C4-2B (cell line): ENCODE measurements around the gene CSPG4.

Experiments used
- ZFX ChIP-seq: fragments of 450-650 bp; IDR thresholded peaks from 2 replicates; pipeline ENCODE4 v1.6.1; 2017
- TF ChIP-seq, protein P1 (sequence below): fragments of 450-650 bp; conservative IDR thresholded peaks from 2 replicates; pipeline ENCODE4 v1.5.1; 2017; ENCODE audit warnings: mild to moderate bottlenecking

DNA sequence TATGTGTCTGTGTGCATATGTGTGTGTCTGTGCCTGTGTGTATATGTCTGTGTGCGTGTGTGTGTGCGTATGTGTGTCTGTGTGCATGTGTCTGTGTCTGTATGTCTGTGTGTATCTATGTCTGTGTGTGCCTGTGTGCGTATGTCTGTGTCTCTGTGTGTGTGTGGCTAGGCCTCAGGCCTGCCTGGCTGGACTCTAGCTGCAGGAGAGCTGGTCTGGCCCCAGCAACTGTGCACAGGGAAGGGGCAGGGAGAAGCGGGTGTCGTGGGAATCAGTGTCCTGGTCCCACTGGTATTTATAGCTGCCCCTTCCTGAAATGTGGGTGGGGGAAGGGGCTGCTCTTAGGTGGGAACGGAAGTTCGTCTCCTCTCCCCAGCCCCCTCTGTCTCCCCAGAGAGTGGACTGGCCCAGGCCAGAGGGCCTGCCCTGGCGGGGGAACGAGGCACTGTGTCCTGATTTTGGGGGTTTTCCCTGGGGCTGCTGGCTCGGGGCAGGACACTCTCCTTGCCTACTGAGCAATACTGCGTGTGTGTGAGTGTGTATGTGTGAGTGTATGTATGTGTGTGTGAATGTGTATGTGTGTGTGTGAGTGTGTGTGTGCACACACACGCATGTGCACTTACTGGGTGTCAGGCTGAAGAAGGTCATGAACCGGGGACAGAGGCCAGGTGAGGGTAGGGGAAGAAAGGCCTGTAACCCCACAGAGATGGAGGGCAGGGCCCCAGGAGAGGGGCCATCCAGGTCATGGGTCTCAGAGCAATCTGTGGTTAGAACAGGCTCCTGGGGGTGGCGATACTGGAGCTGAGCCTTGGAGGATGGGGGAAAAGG, 6.6 kb downstream of the CSPG4 start:
- TF ChIP-seq, protein P1, sequence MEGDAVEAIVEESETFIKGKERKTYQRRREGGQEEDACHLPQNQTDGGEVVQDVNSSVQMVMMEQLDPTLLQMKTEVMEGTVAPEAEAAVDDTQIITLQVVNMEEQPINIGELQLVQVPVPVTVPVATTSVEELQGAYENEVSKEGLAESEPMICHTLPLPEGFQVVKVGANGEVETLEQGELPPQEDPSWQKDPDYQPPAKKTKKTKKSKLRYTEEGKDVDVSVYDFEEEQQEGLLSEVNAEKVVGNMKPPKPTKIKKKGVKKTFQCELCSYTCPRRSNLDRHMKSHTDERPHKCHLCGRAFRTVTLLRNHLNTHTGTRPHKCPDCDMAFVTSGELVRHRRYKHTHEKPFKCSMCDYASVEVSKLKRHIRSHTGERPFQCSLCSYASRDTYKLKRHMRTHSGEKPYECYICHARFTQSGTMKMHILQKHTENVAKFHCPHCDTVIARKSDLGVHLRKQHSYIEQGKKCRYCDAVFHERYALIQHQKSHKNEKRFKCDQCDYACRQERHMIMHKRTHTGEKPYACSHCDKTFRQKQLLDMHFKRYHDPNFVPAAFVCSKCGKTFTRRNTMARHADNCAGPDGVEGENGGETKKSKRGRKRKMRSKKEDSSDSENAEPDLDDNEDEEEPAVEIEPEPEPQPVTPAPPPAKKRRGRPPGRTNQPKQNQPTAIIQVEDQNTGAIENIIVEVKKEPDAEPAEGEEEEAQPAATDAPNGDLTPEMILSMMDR = no peak
- no peak for TF ChIP-seq ZFX
